Kidney (tissue), 14 donors: ENCODE results near the gene KLHDC8A. TPM values are rescaled to one million over a fixed set of nuclear protein-coding genes. Genes with fewer than 3 reads are reported as not detected.

ENCODE experiments used
- DNase-seq, 5 donors: peaks; one replicate each; pipeline ENCODE4 v3.0.0-alpha.2; 2013 to 2020
- FAIRE-seq: peaks from 2 replicates; lab custom pipeline; 2012; peaks lifted over from hg19 to GRCh38; lab: Jason Lieb, UNC
- H3K27ac ChIP-seq, 2 donors: one replicate each; pipeline ENCODE4 v1.7.0; 2013; ENCODE audit warnings: low read depth in 2 of 2, low read length in 2 of 2, inconsistent platforms in 1 of 2
- H3K27me3 ChIP-seq: one replicate; pipeline ENCODE4 v1.7.1; 2013; ENCODE audit warnings: low read length, inconsistent platforms; ENCODE audit not compliant: control insufficient read depth, insufficient read depth
- H3K36me3 ChIP-seq, 3 donors: one replicate each; pipeline versions ENCODE4 v1.7.0 to v1.7.1; 2013; ENCODE audit warnings: low read length in 3 of 3, control low read depth in 1 of 3, inconsistent platforms in 1 of 3; ENCODE audit not compliant: insufficient read depth in 3 of 3, control insufficient read depth in 2 of 3
- H3K4me1 ChIP-seq, 3 donors: one replicate each; pipeline versions ENCODE4 v1.7.0 to v1.7.1; 2013; ENCODE audit warnings: low read length in 3 of 3, inconsistent platforms in 1 of 3, low read depth in 1 of 3; ENCODE audit not compliant: control insufficient read depth in 2 of 3, insufficient read depth in 2 of 3
- H3K4me3 ChIP-seq, 3 donors: one replicate each; pipeline versions ENCODE4 v1.7.0 to v1.8.1; 2013; ENCODE audit warnings: low read length in 3 of 3, control low read depth in 1 of 3, inconsistent platforms in 1 of 3
- H3K9ac ChIP-seq, 3 donors: one replicate each; pipeline versions ENCODE4 v1.7.0 to v1.7.1; 2013; ENCODE audit warnings: low read length in 3 of 3, control low read depth in 1 of 3, inconsistent platforms in 1 of 3
- H3K9me3 ChIP-seq, 3 donors: one replicate each; pipeline versions ENCODE4 v1.7.0 to v1.7.1; 2013; ENCODE audit warnings: low read length in 3 of 3, control low read depth in 1 of 3, inconsistent platforms in 1 of 3; ENCODE audit not compliant: control insufficient read depth in 2 of 3, insufficient read depth in 1 of 3
- CTCF ChIP-seq: IDR thresholded peaks from 3 replicates; pipeline ENCODE4 v1.5.1; 2012; ENCODE audit warnings: mild to moderate bottlenecking, moderate library complexity, borderline replicate concordance; ENCODE audit not compliant: insufficient read depth; ENCODE audit errors: extremely low read depth
- intact Hi-C: fragments of 100-400 bp; cut with DNase I; formaldehyde crosslinking; loops from one replicate; pipeline ENCODE4 v1.11.1; 2022
- polyA plus RNA-seq: library from polyadenylated mRNA; stranded (reverse); fragments of 350-450 nt; fragmentation: Illumina TruSeq; extraction: RNeasy Lipid Tissue Mini Kit (QIAGEN cat#74804); gene quantifications from one replicate; pipeline ENCODE4 v1.2.3, GENCODE V29; 2014; ENCODE audit warnings: low read depth, low replicate concordance; ENCODE audit not compliant: insufficient read depth
- total RNA-seq: library from RNA; stranded (reverse); fragmentation: NEBNext Ultra II Directional; extraction: Animal tissue kit (Norgen Biotek cat#: 25700); gene quantifications from one replicate; pipeline ENCODE4 v1.2.1, GENCODE V29; 2021
- donor health status: control.
- donor health status: control.
- donor health status: control.
- donor health status: control.
- donor health status: control.
- donor health status: DM: yes; HTN: yes; CAD: no.
- donor health status: Normal renal cell carcinoma (clear cell type).

KLHDC8A gene
- total and polyA plus RNA-seq, 2 donors from 2014 or later: not detected

- Histone ChIP-seq H3K4me3 (no peak overlapping the region), H3K9me3 (no peaks in the 10 kb centered on the region), H3K4me1 (peaks cover 0 to 29% (median 16%) of the 10 kb centered on the region in 3 donors), H3K36me3 (peaks cover 2 to 72% (median 57%) of the 10 kb centered on the region in 3 donors), H3K9ac (no peak overlapping the region), H3K27ac (peak overlapping the region in 1 of 2 donors; percentile 13), H3K27me3 (no peaks in the 10 kb centered on the region)
- intact Hi-C loops: no loop called here
- FAIRE-seq (no peak), DNase-seq (no peak)
- no peak for TF ChIP-seq CTCF
Measured at GRCh38 chr1:205309741-205310140, 47.0 kb downstream of the KLHDC8A start.

GRCh38 chr1:205306929-205307566 is 49.7 kb downstream of the KLHDC8A start:
- no peaks in the 10 kb centered on the region for H3K9me3 ChIP-seq
- no peak for FAIRE-seq

GRCh38 chr1:205304695-205305070 is 52.0 kb downstream of the KLHDC8A start:
- FAIRE-seq: no peak
- H3K9ac ChIP-seq: no peak overlapping the region
- peaks cover 0 to 62% (median 43%) of the 10 kb centered on the region in 3 donors for H3K36me3 ChIP-seq
- no peak overlapping the region for H3K27ac ChIP-seq
- TF ChIP-seq CTCF: no peak
- no peak for DNase-seq
- H3K9me3 ChIP-seq: no peaks in the 10 kb centered on the region
- intact Hi-C loops: no loop called here
- H3K4me3 ChIP-seq: no peak overlapping the region
- H3K27me3 ChIP-seq: no peaks in the 10 kb centered on the region
- peaks cover 5 to 26% (median 24%) of the 10 kb centered on the region in 3 donors for H3K4me1 ChIP-seq

More at GRCh38 chr1:205306929-205307566, 49.7 kb downstream of the KLHDC8A start:
- Histone ChIP-seq H3K4me3 (no peak overlapping the region), H3K27me3 (no peaks in the 10 kb centered on the region), H3K27ac (peak overlapping the region; percentile 18 to 24), H3K36me3 (peaks cover 2 to 86% (median 66%) of the 10 kb centered on the region in 3 donors), H3K4me1 (peaks cover 0 to 23% (median 21%) of the 10 kb centered on the region in 3 donors), H3K9ac (no peak overlapping the region)
- intact Hi-C loops: no loop called here
- TF ChIP-seq CTCF: no peak
- DNase-seq: no peak
